Smooth muscle cell of the brain vasculature (primary cell): ENCODE measurements around the gene COLGALT1.
"Not testable (repeated sequence)": the region's sequence is repeated elsewhere in the genome, so short reads cannot be mapped to it uniquely, and the experiment has no call there.

Source experiments
- DNase-seq: peaks from one replicate; pipeline ENCODE4 v3.0.0-alpha.2; 2012; ENCODE audit warnings: low read depth, low spot score

COLGALT1 gene

DNA sequence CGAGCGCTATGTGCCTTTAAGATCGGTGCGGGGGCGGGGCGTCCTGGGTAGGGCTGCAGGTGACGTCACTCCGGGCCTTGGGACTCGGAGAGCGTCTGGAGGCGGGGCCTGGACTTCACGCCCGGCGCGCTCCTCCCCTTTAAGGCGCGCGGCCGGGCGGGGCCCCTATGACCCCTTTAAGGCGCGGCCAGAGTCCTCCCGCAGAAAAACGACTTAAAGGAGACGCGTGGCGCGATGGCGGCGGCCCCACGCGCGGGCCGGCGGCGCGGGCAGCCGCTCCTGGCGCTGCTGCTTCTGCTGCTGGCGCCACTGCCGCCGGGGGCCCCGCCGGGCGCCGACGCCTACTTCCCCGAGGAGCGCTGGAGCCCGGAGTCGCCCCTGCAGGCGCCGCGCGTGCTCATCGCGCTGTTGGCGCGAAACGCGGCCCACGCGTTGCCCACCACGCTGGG is at the start of gene COLGALT1:
Gene COLGALT1, plus strand, starts transcription at position 170 of the 449 bp plus-strand sequence. Its CDS starts 65 bp downstream, at position 235.
- DNase-seq, result peak; percentile 91

GRCh38 chr19:17506745-17507144 is 48.7 kb upstream of the COLGALT1 start:
- no peak for DNase-seq

GRCh38 chr19:17508558-17508933 is 46.9 kb upstream of the COLGALT1 start:
- DNase-seq, result not testable (repeated sequence)

- DNase-seq, result no peak
Observed at GRCh38 chr19:17510220-17510993, 45.0 kb upstream of the COLGALT1 start.

GRCh38 chr19:17511724-17512573 is 43.5 kb upstream of the COLGALT1 start:
- DNase-seq, result peak; percentile 55

GRCh38 chr19:17512574-17512939 is 42.9 kb upstream of the COLGALT1 start:
- DNase-seq, result no peak

- DNase-seq, result no peak
Observed at GRCh38 chr19:17515408-17516149, 39.9 kb upstream of the COLGALT1 start.

GRCh38 chr19:17517898-17518297 is 37.6 kb upstream of the COLGALT1 start:
- DNase-seq, result no peak

GRCh38 chr19:17518654-17519053 is 36.8 kb upstream of the COLGALT1 start:
- not testable (repeated sequence) for DNase-seq

GRCh38 chr19:17519967-17520366 is 35.5 kb upstream of the COLGALT1 start:
- no peak for DNase-seq

DNA sequence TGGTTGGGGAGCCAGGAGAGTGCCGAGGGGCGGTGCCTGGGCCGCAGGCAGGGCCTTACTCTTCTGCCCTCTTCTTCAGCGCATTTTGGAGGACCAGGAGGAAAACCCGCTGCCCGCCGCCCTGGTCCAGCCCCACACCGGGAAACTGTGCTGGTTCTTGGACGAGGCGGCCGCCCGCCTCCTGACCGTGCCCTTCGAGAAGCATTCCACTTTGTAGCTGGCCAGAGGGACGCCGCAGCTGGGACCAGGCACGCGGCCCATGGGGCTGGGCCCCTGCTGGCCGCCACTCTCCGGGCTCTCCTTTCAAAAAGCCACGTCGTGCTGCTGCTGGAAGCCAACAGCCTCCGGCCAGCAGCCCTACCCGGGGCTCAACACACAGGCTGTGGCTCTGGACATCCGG is 34.6 kb upstream of the COLGALT1 start:
- DNase-seq, result no peak

- DNase-seq, result no peak
Observed at GRCh38 chr19:17522988-17523872, 32.2 kb upstream of the COLGALT1 start.

DNA sequence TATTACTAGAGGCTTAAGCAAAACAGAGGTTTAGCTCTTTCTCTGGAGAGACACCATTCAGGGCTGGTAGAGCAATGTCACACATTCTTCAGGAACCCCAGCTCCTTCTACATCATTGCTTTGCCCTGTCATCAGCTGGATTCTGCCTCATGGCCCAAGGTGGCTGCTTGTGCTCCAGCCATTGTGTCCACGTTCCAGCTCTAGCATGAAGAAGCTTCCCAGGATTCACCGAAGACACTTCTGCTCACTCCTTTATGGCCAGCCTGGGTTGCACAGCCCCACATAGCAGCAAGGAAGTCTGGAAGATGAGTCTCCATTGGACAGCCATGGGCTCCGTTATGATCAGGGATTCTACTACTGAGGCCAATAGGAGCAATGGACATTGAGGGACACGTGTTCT is 30.8 kb upstream of the COLGALT1 start:
- no peak for DNase-seq

GRCh38 chr19:17525141-17525540 is 30.3 kb upstream of the COLGALT1 start:
- DNase-seq, result no peak

DNA sequence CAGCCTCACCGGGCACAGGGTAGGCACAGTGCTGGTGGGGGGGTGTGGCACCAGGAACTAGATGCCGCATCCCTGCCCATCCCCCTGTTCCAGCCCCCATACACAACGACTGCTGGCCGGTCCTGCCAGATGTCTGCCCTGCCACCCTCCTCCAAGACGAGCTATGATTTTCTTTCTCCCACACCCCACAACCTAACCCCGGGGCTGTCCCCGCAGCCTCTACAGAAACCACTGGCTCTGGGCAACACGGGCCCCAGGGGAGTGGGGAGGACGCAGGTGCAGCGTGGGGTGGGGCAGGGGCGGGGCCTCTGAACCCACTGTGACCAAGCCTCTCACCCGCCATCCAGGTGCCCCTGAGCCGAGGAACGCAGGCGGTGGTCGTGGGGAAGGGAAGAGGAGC is 28.5 kb upstream of the COLGALT1 start:
- DNase-seq, result no peak

- no peak for DNase-seq
Observed at GRCh38 chr19:17527326-17527725, 28.1 kb upstream of the COLGALT1 start.

GRCh38 chr19:17528610-17529009 is 26.8 kb upstream of the COLGALT1 start:
- DNase-seq, result no peak

GRCh38 chr19:17529239-17530158 is 25.9 kb upstream of the COLGALT1 start:
- DNase-seq, result no peak

DNA sequence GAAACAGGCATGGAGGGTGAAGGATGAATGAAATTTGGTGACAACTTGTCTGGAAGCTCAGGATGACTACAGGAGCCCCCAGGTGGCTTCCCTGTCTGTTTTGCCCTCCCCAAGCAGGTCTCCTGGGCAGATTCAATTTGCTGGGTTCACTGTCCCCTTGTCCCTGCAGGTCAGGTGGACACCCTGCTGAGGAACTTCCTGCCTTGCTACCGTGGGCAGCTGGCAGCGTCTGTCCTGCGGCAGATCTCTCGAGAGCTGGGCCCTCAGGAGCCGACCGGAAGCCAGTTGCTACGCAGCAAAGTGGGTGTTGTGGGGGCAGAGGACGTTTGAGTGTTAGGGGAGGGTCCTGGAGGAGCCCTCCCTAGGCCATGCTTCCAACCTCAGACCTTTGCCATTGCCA is 24.9 kb upstream of the COLGALT1 start:
- no peak for DNase-seq

- no peak for DNase-seq
Observed at GRCh38 chr19:17532116-17532515, 23.3 kb upstream of the COLGALT1 start.
